Hindlimb muscle (tissue), 1 donor: ENCODE measurements around the gene GPR137B. TPM values are rescaled to one million over a fixed set of nuclear protein-coding genes. Genes with fewer than 3 reads are reported as not detected.

ENCODE experiments used
- polyA plus RNA-seq: library from polyadenylated mRNA; unstranded; fragments of 120-200 nt; gene quantifications from one replicate; pipeline ENCODE4 v1.2.1, GENCODE V29; 2013; ENCODE audit not compliant: insufficient read length

GPR137B gene
- polyA plus RNA-seq, 1 donor = 5.8 TPM

Other genes starting within 250 kb of the GPR137B start
- gene NID1, start 77.4 kb upstream of the GPR137B start, polyA plus RNA-seq = 239 TPM
- 2.6 TPM for gene ERO1B, start 139.4 kb downstream of the GPR137B start, polyA plus RNA-seq